Subcutaneous adipose tissue (tissue), 4 donors: Measurements from ENCODE around the gene SYT6. TPM values are rescaled to one million over a fixed set of nuclear protein-coding genes. Genes with fewer than 3 reads are reported as not detected.

Experiments used
- total RNA-seq, 4 donors: library from RNA; depleted of rRNA; stranded (reverse); fragments of >200 nt; gene quantifications; one replicate each; pipeline ENCODE4 v1.1.0, GENCODE V29; 2016
- TF ChIP-seq, protein P1 (sequence below): fragments of 450-650 bp; IDR thresholded peaks from one replicate; pipeline ENCODE4 v1.5.1; 2016; ENCODE audit warnings: low read depth, mild to moderate bottlenecking, control low read depth, antibody characterized with exemption, moderate library complexity

Gene SYT6, protein sequence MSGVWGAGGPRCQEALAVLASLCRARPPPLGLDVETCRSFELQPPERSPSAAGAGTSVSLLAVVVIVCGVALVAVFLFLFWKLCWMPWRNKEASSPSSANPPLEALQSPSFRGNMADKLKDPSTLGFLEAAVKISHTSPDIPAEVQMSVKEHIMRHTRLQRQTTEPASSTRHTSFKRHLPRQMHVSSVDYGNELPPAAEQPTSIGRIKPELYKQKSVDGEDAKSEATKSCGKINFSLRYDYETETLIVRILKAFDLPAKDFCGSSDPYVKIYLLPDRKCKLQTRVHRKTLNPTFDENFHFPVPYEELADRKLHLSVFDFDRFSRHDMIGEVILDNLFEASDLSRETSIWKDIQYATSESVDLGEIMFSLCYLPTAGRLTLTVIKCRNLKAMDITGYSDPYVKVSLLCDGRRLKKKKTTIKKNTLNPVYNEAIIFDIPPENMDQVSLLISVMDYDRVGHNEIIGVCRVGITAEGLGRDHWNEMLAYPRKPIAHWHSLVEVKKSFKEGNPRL
- under 1 TPM in 1 of 4 donors, not detected in 3; 0.19 TPM for total RNA-seq

DNA sequence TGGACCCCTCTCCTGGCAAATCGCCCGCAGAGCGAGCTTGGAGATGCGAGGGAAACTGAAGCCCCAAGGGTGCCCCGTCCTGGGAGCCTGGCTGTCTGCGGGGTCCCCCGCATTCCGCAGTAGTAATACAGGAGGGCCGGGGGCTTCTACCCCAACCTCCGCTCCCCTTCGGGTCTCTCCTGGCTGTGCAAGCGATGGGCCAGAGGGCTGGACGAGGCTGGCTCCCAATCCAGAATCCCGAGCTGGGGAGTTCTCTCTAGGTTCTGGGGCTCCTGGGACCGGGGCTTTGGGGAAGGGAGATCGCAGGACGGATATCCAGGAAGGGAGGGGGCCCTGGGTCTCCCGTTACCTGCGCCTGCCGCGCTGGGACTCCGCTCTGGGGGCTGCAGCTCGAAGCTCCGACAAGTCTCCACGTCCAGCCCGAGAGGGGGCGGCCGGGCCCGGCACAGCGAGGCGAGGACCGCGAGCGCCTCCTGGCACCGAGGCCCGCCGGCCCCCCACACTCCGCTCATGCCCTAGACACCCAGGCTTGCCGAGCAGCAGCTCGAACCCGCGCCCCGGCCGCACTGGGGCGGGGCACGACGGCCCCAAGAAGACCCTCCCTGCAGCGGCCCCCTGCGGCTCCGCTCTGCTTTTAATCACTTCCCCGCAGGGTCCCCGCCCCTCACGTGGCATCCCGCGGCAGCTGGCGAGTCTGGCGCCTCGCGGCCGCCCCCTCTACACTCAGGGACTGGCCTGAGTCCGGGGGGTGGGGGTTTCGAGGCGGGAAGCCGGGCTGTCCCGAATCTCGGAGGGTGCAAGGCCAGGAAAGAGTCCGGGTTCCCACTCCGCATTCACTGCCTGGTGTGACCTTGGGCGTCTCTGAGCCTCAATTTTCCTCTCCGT, at the start of gene SYT6:
SYT6 (minus strand) TSS at position 609 of the 885 bp plus-strand sequence; CDS start at position 512, 97 bp downstream.
- TF ChIP-seq, protein P1, sequence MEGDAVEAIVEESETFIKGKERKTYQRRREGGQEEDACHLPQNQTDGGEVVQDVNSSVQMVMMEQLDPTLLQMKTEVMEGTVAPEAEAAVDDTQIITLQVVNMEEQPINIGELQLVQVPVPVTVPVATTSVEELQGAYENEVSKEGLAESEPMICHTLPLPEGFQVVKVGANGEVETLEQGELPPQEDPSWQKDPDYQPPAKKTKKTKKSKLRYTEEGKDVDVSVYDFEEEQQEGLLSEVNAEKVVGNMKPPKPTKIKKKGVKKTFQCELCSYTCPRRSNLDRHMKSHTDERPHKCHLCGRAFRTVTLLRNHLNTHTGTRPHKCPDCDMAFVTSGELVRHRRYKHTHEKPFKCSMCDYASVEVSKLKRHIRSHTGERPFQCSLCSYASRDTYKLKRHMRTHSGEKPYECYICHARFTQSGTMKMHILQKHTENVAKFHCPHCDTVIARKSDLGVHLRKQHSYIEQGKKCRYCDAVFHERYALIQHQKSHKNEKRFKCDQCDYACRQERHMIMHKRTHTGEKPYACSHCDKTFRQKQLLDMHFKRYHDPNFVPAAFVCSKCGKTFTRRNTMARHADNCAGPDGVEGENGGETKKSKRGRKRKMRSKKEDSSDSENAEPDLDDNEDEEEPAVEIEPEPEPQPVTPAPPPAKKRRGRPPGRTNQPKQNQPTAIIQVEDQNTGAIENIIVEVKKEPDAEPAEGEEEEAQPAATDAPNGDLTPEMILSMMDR = no peak

DNA sequence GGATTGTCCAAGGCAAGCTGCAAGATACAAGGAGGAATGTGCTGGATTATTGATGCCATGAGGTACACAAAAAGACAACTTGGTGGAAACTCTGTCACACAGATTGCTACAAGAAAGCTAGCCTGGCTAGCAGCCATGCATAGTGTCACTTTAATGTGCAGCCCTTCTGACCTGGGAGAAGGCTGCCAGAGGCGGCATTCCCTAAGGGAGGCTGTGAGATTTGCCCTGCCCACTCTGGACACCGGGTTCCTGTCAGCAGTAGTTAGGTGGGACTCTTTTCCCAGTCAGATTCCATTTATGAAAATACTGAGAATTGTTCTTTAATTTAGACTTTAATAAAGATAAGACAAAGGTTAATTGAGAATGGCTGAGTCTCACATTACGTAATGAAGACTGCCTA, 47.8 kb upstream of the SYT6 start:
- TF ChIP-seq, protein P1 = no peak

- TF ChIP-seq, protein P1 = no peak
Measured at GRCh38 chr1:114199017-114199594, 45.4 kb upstream of the SYT6 start.

- TF ChIP-seq, protein P1 = no peak
Measured at GRCh38 chr1:114196992-114197907, 43.6 kb upstream of the SYT6 start.

DNA sequence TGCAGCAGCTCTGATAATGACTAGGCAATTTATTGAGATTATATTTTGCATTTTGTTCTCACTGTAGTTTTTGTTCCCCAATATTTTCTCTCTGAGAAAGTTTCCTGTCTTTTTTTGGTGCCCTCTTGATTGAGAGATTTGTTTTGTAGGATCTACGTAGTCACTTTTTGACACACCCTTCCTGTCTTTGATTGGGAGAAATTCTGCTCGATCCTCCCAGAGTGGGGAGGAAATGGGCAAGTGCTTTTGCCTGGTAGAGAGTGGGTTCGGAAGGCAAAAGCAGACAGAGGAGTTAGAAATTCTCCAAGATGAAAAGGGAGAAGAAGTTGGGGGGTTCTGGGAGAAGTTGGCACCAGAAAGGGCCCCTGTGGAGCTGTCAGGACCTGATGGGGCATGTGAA, 42.1 kb upstream of the SYT6 start:
- TF ChIP-seq, protein P1 = no peak

DNA sequence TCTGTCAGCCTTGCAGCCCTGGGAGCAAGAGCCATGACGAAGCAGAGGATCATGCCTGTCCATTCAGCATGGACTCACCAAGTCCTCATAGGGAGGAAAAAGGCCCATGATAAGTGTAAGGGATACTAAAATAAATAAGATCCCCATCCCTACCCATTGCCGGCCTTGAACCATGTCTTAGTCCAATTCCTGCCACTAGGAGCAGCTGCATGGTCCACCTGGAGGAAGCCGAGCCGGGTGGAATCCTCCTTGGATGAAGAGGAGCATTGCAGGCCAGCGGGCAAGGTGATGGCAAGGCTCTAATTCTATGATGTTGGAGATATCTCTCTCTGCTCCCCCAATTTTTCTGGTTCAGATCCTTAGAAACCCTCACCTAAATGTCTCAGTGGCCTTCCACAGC, 38.7 kb upstream of the SYT6 start:
- TF ChIP-seq, protein P1 = no peak
